ENCODE results near the gene PAGR1.
"Not testable (repeated sequence)": the region's sequence is repeated elsewhere in the genome, so short reads cannot be mapped to it uniquely, and the experiment has no call there.

The PAGR1 gene

DNA sequence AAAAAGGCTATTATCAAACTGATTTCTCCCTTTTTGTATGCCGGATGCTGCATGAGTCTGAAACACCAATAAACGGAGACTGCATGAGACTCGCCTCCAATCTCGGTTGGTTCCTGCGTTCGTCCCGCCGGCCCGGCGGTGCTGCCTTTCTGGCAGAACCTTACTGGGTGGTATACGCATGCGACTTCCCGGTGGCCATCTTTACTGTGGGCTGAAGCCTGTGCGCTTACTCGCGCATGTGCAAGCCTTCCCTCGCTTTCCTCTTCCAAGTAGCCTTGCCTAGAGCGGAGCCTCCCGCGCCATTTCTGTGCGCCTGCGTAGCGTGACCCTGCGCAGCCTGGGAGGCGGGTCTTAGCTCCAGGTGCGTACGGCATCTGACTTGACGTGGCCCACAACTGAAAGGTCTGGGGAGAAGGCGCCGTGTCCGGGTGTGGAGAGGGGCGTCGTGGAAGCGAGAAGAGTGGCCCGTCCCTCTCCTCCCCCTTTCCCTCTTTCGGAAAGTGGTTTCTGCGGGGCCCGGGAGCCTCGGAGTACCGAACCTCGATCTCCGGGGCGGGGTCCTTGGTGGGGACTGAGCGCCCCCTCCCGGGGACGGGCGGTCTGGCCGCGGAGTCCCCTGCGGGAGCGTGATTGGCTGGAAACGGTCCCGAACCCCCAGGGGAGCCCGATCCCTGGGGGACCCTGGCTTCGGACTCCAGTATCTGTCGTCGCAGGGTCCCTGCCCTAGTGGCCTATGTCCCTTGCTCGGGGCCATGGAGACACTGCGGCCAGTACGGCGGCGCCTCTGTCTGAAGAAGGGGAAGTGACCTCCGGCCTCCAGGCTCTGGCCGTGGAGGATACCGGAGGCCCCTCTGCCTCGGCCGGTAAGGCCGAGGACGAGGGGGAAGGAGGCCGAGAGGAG, at the start of gene PAGR1:
Gene PAGR1 (plus strand): TSS at position 360 of the 901 bp plus-strand sequence. CDS start 374 bp downstream, at position 734.
- DNase-seq = peak; percentile 99

DNA sequence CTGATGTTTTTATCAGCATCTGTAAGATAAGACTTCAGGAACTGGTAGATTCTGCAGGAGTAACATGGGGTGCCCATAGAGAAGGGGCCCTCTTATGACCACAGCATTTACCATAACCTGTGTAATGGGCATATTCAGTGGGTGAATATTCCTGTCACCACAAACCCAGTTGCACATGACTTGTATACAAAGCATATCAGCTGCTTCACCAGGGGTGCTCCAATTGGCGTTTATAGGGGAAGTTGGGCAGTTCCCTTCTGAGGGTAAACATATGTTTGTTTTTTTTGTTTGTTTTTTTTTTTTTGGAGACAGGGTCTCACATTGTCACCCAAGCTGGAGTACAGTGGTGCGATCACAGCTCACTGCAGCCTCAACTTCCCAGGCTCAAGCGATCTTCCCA, 49.4 kb upstream of the PAGR1 start:
- no peak for DNase-seq

GRCh38 chr16:29767062-29767461, 48.9 kb upstream of the PAGR1 start:
- DNase-seq = no peak

DNA sequence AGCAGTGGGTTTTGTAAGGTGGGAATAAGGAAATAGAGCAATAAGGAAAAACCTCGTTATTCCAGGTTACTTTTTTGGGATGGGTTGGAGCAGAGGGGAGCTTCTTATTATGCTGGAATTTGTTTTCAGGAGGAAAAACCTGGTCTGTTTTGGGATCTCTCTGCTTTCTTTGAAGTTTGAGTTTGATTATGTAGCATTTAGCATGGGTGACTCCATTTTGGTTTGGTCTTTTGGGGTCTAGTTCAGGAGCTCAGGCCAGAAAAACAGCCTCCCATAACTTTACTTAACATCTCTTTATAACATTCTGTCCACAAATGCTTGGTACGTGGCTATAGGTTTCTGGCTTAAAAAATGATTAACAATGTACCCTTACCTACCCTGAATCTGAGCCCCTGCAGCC, 46.4 kb upstream of the PAGR1 start:
- DNase-seq = no peak

DNA sequence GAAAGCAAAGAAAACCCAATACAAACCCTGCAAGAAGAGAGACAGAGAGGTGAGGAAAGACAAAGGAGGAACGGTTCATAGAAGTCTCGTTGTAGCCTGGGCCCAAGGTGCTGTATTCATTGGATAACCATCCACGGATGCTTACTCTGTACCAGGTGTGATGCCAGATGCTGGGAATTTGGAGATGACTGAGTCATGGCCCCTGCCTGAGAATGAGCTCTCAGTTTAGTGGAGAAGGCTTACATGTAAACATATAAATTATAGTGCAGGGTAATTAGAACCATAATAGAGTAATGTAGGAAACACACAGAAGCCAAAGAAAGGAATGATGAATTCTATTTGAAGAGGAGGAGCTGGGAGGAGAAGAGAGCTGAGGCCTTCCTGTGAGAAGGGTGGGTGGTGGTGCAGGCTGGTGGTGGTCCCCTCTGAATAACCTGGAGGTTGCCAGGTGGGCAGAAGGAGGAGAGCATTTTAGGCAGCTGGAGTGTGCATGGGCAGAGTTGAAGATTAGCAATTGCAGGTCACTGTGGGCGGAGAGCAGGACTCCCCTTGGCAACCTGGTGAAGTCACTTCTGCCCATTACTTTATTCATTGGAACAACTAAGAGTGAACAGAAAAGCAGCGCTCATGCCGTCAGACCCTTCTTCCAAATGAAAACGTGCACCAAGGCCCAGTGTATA, 45.6 kb upstream of the PAGR1 start:
- no peak for DNase-seq

GRCh38 chr16:29772330-29772729, 43.6 kb upstream of the PAGR1 start:
- not testable (repeated sequence) for DNase-seq

GRCh38 chr16:29774730-29775129, 41.2 kb upstream of the PAGR1 start:
- no peak for DNase-seq

- DNase-seq = no peak
These were observed 40.1 kb upstream of the PAGR1 start for GRCh38 chr16:29775742-29776408.

DNA sequence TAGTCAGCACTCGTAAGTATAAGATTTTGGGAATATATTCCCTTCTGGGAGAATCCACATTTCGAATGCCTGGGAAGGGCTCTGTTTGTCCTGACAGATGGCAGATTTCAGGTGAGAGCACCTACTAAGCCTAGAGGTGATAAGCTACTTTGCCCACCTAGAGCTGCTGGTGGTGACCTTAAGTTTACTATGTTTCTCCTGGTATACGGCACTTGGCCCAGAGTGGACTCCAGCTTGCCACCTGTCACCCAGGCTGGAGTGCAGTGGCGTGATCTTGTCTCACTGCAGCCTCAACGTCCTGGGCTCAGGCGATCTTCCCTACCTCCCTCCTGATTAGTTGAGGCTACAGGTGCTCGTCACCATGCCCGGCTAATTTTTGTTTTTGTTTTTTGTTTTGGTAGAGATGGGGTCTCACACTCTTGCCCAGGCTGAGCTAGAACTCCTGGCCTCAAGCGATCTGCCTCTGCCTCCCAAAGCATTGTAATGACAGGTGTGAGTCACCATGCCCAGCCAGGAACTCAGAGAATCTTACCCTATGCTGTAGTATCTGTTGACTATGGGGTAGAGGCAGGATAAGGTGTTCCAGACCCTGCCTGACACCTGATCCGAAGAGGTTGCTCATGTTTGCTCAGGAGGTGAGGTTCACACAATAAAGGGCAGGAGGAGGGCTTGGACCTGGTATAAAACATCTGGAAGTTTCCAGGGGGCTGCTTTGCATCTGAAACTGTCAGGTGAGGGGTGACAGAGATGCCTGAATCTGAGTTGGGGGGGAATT, 38.2 kb upstream of the PAGR1 start, which contains the start of gene ZG16:
Gene ZG16 (plus strand): TSS at position 681 of the 775 bp plus-strand sequence. CDS start 1,011 bp downstream, outside the sequence.
- no peak for DNase-seq

DNA sequence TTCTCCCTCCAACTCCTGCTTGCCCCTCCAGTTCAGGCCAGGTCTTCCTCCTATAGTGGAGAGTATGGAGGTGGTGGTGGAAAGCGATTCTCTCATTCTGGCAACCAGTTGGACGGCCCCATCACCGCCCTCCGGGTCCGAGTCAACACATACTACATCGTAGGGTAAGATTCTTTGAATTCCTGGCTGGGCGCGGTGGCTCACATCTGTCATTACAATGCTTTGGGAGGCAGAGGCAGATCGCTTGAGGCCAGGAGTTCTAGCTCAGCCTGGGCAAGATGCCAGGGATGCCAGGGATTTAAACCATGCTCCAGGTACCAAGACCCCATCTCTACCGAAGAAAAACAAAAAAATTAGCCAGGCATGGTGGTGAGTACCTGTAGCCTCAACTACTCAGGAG, 36.5 kb upstream of the PAGR1 start:
- DNase-seq = no peak

DNA sequence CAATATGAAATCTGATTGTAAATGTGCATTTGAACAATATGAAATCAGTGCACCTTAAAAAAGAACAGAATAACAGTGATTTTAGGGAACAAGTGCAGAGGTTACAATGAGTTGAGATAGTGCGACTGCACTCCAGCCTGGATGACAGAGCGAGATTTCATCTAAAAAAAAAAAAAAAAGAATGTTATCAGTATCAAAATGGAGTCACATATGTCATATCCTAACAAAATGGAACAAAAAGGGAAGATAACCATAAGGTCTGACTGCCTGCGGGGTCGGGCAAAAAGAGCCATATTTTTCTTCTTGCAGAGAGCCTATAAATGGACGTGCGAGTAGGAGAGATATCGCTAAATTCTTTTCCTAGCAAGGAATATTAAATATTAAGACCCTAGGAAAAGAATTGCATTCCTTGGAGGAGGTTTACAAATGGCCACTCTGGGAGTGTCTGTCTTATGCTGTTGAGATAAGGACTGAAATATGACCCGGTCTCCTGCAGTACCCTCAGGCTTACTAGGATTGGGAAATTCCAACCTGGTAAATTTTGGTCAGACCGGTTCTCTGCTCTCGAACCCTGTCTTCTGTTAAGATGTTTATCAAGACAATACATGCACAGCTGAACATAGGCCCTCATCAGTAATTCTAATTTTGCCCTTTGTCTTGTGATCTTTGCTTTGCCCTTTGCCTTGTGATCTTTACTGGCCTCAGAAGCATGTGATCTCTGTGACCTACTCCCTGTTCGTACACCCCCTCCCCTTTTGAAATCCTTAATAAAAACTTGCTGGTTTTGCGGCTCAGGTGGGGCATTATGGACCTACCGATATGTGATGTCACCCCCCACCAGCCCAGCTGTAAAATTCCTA, 32.6 kb upstream of the PAGR1 start:
- not testable (repeated sequence) for DNase-seq

DNA sequence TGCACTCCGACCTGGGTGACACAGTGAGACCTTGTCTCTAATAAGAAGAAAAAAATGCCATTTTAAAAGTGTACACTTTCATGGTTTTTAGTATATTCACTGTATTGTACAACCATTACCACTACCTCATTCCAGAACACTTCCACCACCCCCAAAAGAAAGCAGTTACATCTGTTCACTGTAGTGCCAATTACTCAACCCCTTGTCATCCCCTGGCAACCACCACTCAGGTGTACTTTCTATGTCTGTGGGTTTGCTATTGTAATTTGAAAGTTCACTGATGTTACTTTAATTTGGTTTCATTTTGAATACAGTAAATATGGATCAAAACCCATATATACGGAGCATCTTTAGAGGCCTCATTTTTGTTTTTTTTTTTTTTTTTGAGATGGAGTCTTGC, 31.8 kb upstream of the PAGR1 start:
- DNase-seq = peak; percentile 67

DNA sequence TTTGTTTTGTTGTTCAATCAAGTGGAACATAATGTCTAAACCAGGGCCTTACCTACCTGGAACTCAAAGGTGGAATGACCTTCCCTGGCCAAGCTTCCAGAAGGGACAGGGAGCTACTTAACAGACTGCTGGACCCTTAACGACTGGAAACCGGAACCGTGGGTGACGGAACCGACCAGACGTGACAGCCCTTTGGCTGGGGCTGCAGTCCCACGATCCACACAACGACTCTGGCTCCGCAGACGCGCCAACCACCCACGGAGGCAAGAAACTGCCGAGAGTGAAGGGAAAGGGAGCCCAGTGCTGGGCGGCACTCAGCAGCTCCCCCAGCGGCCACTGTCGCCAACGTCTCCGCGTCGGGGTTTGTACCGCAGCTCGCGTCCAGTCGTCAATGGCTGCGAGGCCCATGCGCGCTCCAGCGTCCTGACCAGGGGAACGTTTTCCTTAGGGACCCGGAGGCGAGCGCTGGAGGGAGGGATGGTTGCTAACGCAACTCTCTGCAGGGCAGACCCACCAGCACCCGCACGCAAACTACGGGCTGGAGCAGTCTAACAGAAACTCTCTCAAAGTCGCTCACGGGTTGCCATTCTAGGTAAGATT, 31.0 kb upstream of the PAGR1 start:
- DNase-seq = peak; percentile 91

DNA sequence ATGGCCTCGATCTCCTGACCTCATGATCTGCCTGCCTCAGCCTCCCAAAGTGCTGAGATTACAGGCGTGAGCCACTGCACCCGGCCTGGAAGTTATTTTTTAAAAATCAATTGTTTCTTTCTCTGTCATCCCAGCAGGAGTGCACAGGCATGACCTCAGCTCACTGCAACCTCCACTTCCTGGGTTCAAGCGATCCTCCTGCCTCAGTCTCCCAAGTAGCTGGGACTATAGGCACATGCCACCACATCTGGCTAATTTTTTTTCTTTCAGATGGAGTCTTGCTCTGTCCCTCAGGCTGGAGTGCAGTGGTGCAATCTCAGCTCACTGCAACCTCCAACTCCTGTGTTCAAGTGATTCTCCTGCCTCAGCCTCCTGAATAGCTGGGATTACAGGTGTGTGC, 28.8 kb upstream of the PAGR1 start:
- not testable (repeated sequence) for DNase-seq

DNA sequence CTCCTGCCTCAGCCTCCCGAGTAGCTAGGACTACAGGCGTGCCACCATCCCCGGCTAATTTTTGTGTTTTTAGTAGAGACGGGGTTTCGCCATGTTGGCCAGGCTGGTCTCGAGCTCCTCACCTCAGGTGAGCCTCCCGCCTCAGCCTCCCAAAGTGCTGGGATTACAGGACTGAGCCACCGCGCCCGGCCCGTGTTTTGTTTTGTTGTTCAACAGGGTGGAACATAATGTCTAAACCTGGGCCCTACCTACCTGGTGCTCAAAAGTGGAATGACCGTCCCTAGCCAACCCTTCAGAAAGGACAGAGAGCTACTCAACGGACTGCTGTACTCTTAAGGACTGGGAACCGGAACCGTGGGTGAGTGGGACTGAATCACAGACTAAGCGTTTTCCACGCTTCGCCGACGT, 26.2 kb upstream of the PAGR1 start:
- no peak for DNase-seq

- peak; percentile 100 for DNase-seq
These were observed 25.6 kb upstream of the PAGR1 start, which contains the start of gene KIF22 for GRCh38 chr16:29790183-29790948. Gene KIF22, plus strand, starts transcription at chr16:29790751. Its CDS starts 9 bp downstream, at chr16:29790760.

- DNase-seq = no peak
These were observed 24.8 kb upstream of the PAGR1 start for GRCh38 chr16:29790949-29791844.

DNA sequence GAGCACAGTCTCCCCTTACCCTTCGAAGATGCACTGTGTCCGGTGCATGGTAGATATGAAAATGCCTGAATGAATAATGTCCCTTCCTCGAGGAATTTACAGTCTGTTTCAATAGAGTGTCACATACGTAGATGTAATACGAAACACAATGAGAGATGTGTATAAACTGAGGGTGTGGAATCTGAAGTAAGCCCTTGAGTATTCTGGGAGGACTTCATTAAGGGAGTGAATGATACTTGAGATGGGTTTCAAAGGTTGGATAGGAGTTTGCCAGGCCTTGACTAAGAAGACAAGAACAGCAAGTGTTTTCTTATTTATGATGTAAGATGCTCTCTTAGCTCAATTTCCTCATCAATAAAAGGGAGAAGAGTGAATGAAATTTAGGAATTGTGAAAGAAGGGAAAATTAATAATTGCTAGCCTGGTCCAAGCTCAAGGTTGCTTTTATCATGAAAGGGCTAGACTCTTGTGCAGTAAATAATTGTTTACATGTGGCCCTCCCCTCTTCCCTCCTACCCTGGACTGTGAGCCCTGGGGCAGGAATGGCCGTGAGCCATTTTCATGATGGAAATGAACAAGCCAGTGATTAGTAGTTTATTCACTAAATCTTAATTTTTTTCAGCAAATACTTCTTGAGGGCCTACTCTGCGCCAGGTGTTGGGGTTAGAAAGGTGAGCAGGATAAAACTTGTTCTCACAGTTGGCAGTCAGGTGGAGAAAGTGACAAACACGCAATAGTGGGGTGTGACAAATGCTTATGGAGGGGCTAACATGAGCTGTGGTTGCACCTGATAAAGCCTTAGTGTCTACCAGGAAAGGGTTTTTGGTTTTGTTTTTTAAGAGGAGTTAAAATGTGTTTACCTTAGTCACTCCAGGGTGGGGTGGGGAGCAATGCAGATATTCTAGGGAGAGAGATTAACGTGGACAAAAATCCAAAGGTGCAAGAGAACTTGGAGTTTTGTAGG, 23.8 kb upstream of the PAGR1 start:
- DNase-seq = no peak
